H7 (cell line): ENCODE results near the gene ZNF454. TPM values are rescaled to one million over a fixed set of nuclear protein-coding genes. Genes with fewer than 3 reads are reported as not detected.

Experiments used
- DNase-seq: peaks from one replicate; pipeline ENCODE4 v3.0.0; 2012
- H3K27me3 ChIP-seq: 2 replicates; pipeline ENCODE4 v1.6.0; 2011; ENCODE audit warnings: mild to moderate bottlenecking, low read length; ENCODE audit not compliant: control insufficient read depth, insufficient read depth
- H3K36me3 ChIP-seq: replicated peaks from 2 replicates; pipeline ENCODE4 v1.5.1; 2011; ENCODE audit warnings: low read length; ENCODE audit not compliant: control insufficient read depth, insufficient read depth
- H3K4me3 ChIP-seq: 2 replicates; pipeline ENCODE4 v1.5.1; 2011; ENCODE audit warnings: low read depth, mild to moderate bottlenecking, control low read depth, low read length, moderate library complexity; ENCODE audit not compliant: insufficient read depth
- total RNA-seq: library from RNA; depleted of rRNA; stranded (reverse); fragments of >200 nt; shearing (Covaris generic); gene quantifications from 2 replicates; pipeline ENCODE4 v1.2.3, GENCODE V29; 2014

Gene ZNF454
- total RNA-seq, 1 experiment from 2014 or later: 0.14 TPM

GRCh38 chr5:178988436-178989220 lies 47.6 kb downstream of the ZNF454 start:
- DNase-seq: no peak
- H3K27me3 ChIP-seq: peaks cover 10% of the 10 kb centered on the region
- no peak overlapping the region for H3K4me3 ChIP-seq
- H3K36me3 ChIP-seq: no peaks in the 10 kb centered on the region

- peaks cover 17% of the 10 kb centered on the region for H3K27me3 ChIP-seq
- no peaks in the 10 kb centered on the region for H3K36me3 ChIP-seq
- DNase-seq: no peak
- no peak overlapping the region for H3K4me3 ChIP-seq
These were observed 48.3 kb downstream of the ZNF454 start for GRCh38 chr5:178989311-178989710.

- peaks cover 27% of the 10 kb centered on the region for H3K27me3 ChIP-seq
- H3K36me3 ChIP-seq: no peaks in the 10 kb centered on the region
- no peak overlapping the region for H3K4me3 ChIP-seq
- no peak for DNase-seq
These were observed 49.5 kb downstream of the ZNF454 start for GRCh38 chr5:178990491-178990890.

- Histone ChIP-seq H3K27me3 (peaks cover 35% of the 10 kb centered on the region), H3K36me3 (no peaks in the 10 kb centered on the region), H3K4me3 (no peak overlapping the region)
- DNase-seq: no peak
These were observed 50.5 kb downstream of the ZNF454 start for GRCh38 chr5:178991190-178992145.

GRCh38 chr5:178992291-178992895 lies 51.4 kb downstream of the ZNF454 start:
- no peak for DNase-seq
- H3K4me3 ChIP-seq: no peak overlapping the region
- H3K36me3 ChIP-seq: no peaks in the 10 kb centered on the region
- peaks cover 37% of the 10 kb centered on the region for H3K27me3 ChIP-seq

GRCh38 chr5:178993236-178993765 lies 52.3 kb downstream of the ZNF454 start:
- peak; percentile 23 for DNase-seq
- H3K27me3 ChIP-seq: peaks cover 37% of the 10 kb centered on the region
- no peak overlapping the region for H3K4me3 ChIP-seq
- H3K36me3 ChIP-seq: no peaks in the 10 kb centered on the region

GRCh38 chr5:178993955-178994579 lies 53.1 kb downstream of the ZNF454 start:
- Histone ChIP-seq H3K36me3 (no peaks in the 10 kb centered on the region), H3K27me3 (peaks cover 37% of the 10 kb centered on the region), H3K4me3 (peak overlapping the region; percentile 20; the same call in 1 of the 2 replicates)
- peak; percentile 65 for DNase-seq

- H3K4me3 ChIP-seq: peak within 1 kb of the TSS; percentile 21; the same call in 1 of the 2 replicates
- peak; percentile 79 for DNase-seq
- peaks cover 37% of the 10 kb centered on the region for H3K27me3 ChIP-seq
- H3K36me3 ChIP-seq: no peaks in the 10 kb centered on the region
These were observed 53.8 kb downstream of the ZNF454 start, which contains the start of gene GRM6 for GRCh38 chr5:178994580-178995340. GRM6 (minus strand) TSS chr5:178995320; CDS start chr5:178994944, 376 bp downstream.

GRCh38 chr5:178995341-178995690 lies 54.3 kb downstream of the ZNF454 start:
- H3K27me3 ChIP-seq: peaks cover 37% of the 10 kb centered on the region
- H3K36me3 ChIP-seq: no peaks in the 10 kb centered on the region
- no peak overlapping the region; the same call in 1 of the 2 replicates for H3K4me3 ChIP-seq
- no peak for DNase-seq

GRCh38 chr5:178996156-178996555 lies 55.2 kb downstream of the ZNF454 start:
- no peak overlapping the region for H3K4me3 ChIP-seq
- no peaks in the 10 kb centered on the region for H3K36me3 ChIP-seq
- peaks cover 37% of the 10 kb centered on the region for H3K27me3 ChIP-seq
- peak; percentile 46 for DNase-seq

- Histone ChIP-seq H3K27me3 (peaks cover 37% of the 10 kb centered on the region), H3K36me3 (no peaks in the 10 kb centered on the region)
- DNase-seq: no peak
These were observed 56.2 kb downstream of the ZNF454 start for GRCh38 chr5:178997191-178997590.

GRCh38 chr5:178998441-178998840 lies 57.4 kb downstream of the ZNF454 start:
- H3K27me3 ChIP-seq: peaks cover 29% of the 10 kb centered on the region
- no peaks in the 10 kb centered on the region for H3K36me3 ChIP-seq
- no peak for DNase-seq
- no peak overlapping the region for H3K4me3 ChIP-seq

More at GRCh38 chr5:178997191-178997590, 56.2 kb downstream of the ZNF454 start:
- H3K4me3 ChIP-seq: no peak overlapping the region

- H3K4me3 ChIP-seq: no peak overlapping the region
- H3K36me3 ChIP-seq: no peaks in the 10 kb centered on the region
- DNase-seq: no peak
- no peaks in the 10 kb centered on the region for H3K27me3 ChIP-seq
These were observed 65.6 kb downstream of the ZNF454 start for GRCh38 chr5:179006564-179006963.
